HepG2 (cell line): ENCODE measurements around the gene CREG2. TPM values are rescaled to one million over a fixed set of nuclear protein-coding genes. Genes with fewer than 3 reads are reported as not detected.
A peak's percentile ranks its signal among the peaks of the same experiment; 100 is the strongest.

Experiments
- ATAC-seq: fragments of 200-7000 bp; cut with Tn5 transposase; 3 replicates; pipeline ENCODE4 v1.9.1; 2020; ENCODE audit warnings: mild to moderate bottlenecking, moderate library complexity
- BruUV-seq: library from RNA; stranded (reverse); fragments of 400-500 nt; replicated peaks from 2 replicates; lab custom pipeline; 2021; lab: Mats Ljungman, UMichigan
- CTCF ChIA-PET: fragments of 300-600 bp; formaldehyde crosslinking; extraction: SDS; loops from one replicate; lab custom pipeline; 2021; ENCODE audit warnings: low total read pairs, inconsistent platforms, low intra/inter-chr PET ratio; lab: Yijun Ruan, JAX
- POLR2A ChIA-PET: fragments of 350-600 bp; sonication (Branson Sonifier 250); formaldehyde crosslinking; loops from one replicate; lab custom pipeline; 2020; ENCODE audit warnings: antibody characterized with exemption, inconsistent platforms; lab: Yijun Ruan, JAX
- DNase-seq: peaks from one replicate; pipeline ENCODE4 v3.0.0-alpha.2; 2015; ENCODE audit warnings: low spot score
- FAIRE-seq: peaks from 3 replicates; lab custom pipeline; 2011; peaks lifted over from hg19 to GRCh38; lab: Jason Lieb, UNC
- H2AFZ ChIP-seq: one replicate; pipeline ENCODE4 v1.6.1; 2011; ENCODE audit warnings: low read length, inconsistent platforms
- H3K27ac ChIP-seq: fragments of 300-600 bp; 3 replicates; pipeline ENCODE4 v1.8.0; 2011; ENCODE audit warnings: mixed run types, mild to moderate bottlenecking, mixed read lengths, low read length, inconsistent platforms; ENCODE audit not compliant: insufficient read depth; ENCODE audit errors: extremely low read length
- H3K27me3 ChIP-seq, 2 experiments: fragments of 200-600 bp in 1 of 2; 2 replicates in 1 of 2; 3 replicates in 1 of 2; pipeline versions ENCODE4 v1.6.0 to v1.8.0; 2011; ENCODE audit warnings: low read length in 2 of 2, mild to moderate bottlenecking in 2 of 2, moderate library complexity in 2 of 2, inconsistent platforms in 1 of 2; ENCODE audit not compliant: insufficient read depth in 2 of 2, control insufficient read depth in 1 of 2
- H3K36me3 ChIP-seq, 2 experiments: fragments of 200-600 bp in 1 of 2; replicated peaks in 1 of 2; 2 replicates in 1 of 2; 3 replicates in 1 of 2; pipeline versions ENCODE4 v1.5.1 to v1.8.0; 2011; ENCODE audit warnings: low read length in 2 of 2, inconsistent platforms in 1 of 2; ENCODE audit not compliant: insufficient read depth in 2 of 2, control insufficient read depth in 1 of 2
- H3K4me1 ChIP-seq: 2 replicates; pipeline ENCODE4 v1.5.1; 2012; ENCODE audit warnings: low read length, inconsistent platforms; ENCODE audit not compliant: insufficient read depth
- H3K4me2 ChIP-seq: 2 replicates; pipeline ENCODE4 v1.6.0; 2011; ENCODE audit warnings: low read depth, low read length, inconsistent platforms
- H3K4me3 ChIP-seq, 3 experiments: fragments of 200-600 bp in 1 of 3; sonication (generic), shearing (Covaris generic) in 1 of 3; replicated peaks in 1 of 3; 2 replicates each; pipeline ENCODE4 v1.5.1; 2011 to 2016; ENCODE audit warnings: low read length in 3 of 3, inconsistent platforms in 2 of 3, low read depth in 2 of 3, mild to moderate bottlenecking in 2 of 3, control low read depth in 1 of 3, mixed read lengths in 1 of 3; ENCODE audit not compliant: insufficient read depth in 1 of 3
- H3K79me2 ChIP-seq: one replicate; pipeline ENCODE4 v1.6.1; 2011; ENCODE audit warnings: low read length, inconsistent platforms; ENCODE audit not compliant: insufficient read depth
- H3K9ac ChIP-seq: 2 replicates; pipeline ENCODE4 v1.6.0; 2011; ENCODE audit warnings: mild to moderate bottlenecking, low read depth, low read length, inconsistent platforms; ENCODE audit not compliant: insufficient read depth
- H3K9me3 ChIP-seq: 2 replicates; pipeline ENCODE4 v1.5.1; 2012; ENCODE audit warnings: mild to moderate bottlenecking, low read length
- H4K20me1 ChIP-seq: 2 replicates; pipeline ENCODE4 v1.6.0; 2011; ENCODE audit warnings: inconsistent platforms, mild to moderate bottlenecking, low read length, moderate library complexity; ENCODE audit not compliant: insufficient read depth
- TBX2 ChIP-seq: sonication (generic); formaldehyde crosslinking; IDR thresholded peaks from 2 replicates; pipeline ENCODE4 v1.5.0; 2020; ENCODE audit warnings: missing genetic modification reagents, mild to moderate bottlenecking, borderline replicate concordance
- ZNF687 ChIP-seq: sonication (generic); formaldehyde crosslinking; IDR thresholded peaks from 2 replicates; pipeline ENCODE4 v1.5.1; 2020; ENCODE audit warnings: mild to moderate bottlenecking, missing genetic modification reagents, moderate library complexity
- ZNF781 ChIP-seq: sonication (generic); formaldehyde crosslinking; IDR thresholded peaks from 2 replicates; pipeline ENCODE4 v1.5.1; 2020; ENCODE audit warnings: borderline replicate concordance, mild to moderate bottlenecking, missing genetic modification reagents; ENCODE audit errors: not compliant biosample characterization
- WGBS: methylation state at CpG from one replicate; pipeline ENCODE4 v1.1.6; 2017; ENCODE audit warnings: low lambda C conversion rate; 5-methylcytosine and 5-hydroxymethylcytosine counted together
- in situ Hi-C: cut with HindIII; loops from 2 replicates; pipeline ENCODE4 v1.10.0; 2017; ENCODE audit warnings: low pct_unique_long_range_greater_than_20kb; ENCODE audit not compliant: extremely low pct_ligation_motif_present
- intact Hi-C: fragments of 100-400 bp; cut with micrococcal nuclease; formaldehyde crosslinking; loops from one replicate; pipeline ENCODE4 v1.10.0; 2022; ENCODE audit not compliant: unreplicated experiment
- polyA plus RNA-seq, 8 experiments: library from polyadenylated mRNA; depleted of rRNA in 3 of 8; stranded (reverse) in 7 of 8; unstranded in 1 of 8; fragments of >200 nt; fragmentation: Illumina TruSeq in 4 of 8; extraction: Trizol in 4 of 8; gene quantifications; 2 replicates each; pipeline versions ENCODE4 v1.2.1 to v1.2.3, GENCODE V29; 2011 to 2016; ENCODE audit warnings: low read depth in 4 of 8, missing spikeins in 1 of 8, mixed read lengths in 1 of 8; ENCODE audit not compliant: insufficient read depth in 1 of 8
- total RNA-seq, 5 experiments: library from RNA; depleted of rRNA; stranded (reverse); fragments of >200 nt; fragmentation: Illumina TruSeq; extraction: Trizol; gene quantifications; 2 replicates each; pipeline ENCODE4 v1.2.3, GENCODE V29; 2016; ENCODE audit warnings: low read depth in 1 of 5

Gene CREG2
- total and polyA plus RNA-seq, 2 of the 13 experiments (the other 11 are each of a cell fraction or from before 2014, with no cell fraction given), result 0.18 to 0.26 TPM

GRCh38 chr2:101432411-101433181 is 45.3 kb upstream of the CREG2 start:
- H2AFZ ChIP-seq, result no peak overlapping the region
- TF ChIP-seq TBX2 (0 out of 2 replicates have a peak, but pooled peaks have one; percentile 27), ZNF687 (0 out of 2 replicates have a peak, but pooled peaks have one; percentile 12), ZNF781 (no peak)
- H3K4me1 ChIP-seq, result 0 out of 2 replicates have a peak, but pooled peaks cover 7% of the 10 kb centered on the region
- no peaks in the 10 kb centered on the region for H3K36me3 ChIP-seq
- POLR2A ChIA-PET, result no interaction called here
- peaks cover 7 to 77% of the 10 kb centered on the region in 2 experiments for H3K27me3 ChIP-seq
- H3K27ac ChIP-seq, result no peak overlapping the region
- no peaks in the 10 kb centered on the region for H3K79me2 ChIP-seq
- DNase-seq (no peak), FAIRE-seq (no peak), ATAC-seq (peak; percentile 57)
- BruUV-seq, result no TSS peak
- WGBS, result 48% methylated on average over 14 of the region's 20 CpGs
- H3K9me3 ChIP-seq, result no peaks in the 10 kb centered on the region
- no peak overlapping the region for H3K4me3 ChIP-seq
- no peak overlapping the region for H3K4me2 ChIP-seq
- in situ Hi-C loops, result no loop called here
- no peak overlapping the region for H3K9ac ChIP-seq
- intact Hi-C loops, result no loop called here
- no peaks in the 10 kb centered on the region for H4K20me1 ChIP-seq
- CTCF ChIA-PET, result no interaction called here
